ENCODE measurements around the gene C13orf42.
"Not testable (repeated sequence)": the region's sequence is repeated elsewhere in the genome, so short reads cannot be mapped to it uniquely, and the experiment has no call there.

The C13orf42 gene

DNA sequence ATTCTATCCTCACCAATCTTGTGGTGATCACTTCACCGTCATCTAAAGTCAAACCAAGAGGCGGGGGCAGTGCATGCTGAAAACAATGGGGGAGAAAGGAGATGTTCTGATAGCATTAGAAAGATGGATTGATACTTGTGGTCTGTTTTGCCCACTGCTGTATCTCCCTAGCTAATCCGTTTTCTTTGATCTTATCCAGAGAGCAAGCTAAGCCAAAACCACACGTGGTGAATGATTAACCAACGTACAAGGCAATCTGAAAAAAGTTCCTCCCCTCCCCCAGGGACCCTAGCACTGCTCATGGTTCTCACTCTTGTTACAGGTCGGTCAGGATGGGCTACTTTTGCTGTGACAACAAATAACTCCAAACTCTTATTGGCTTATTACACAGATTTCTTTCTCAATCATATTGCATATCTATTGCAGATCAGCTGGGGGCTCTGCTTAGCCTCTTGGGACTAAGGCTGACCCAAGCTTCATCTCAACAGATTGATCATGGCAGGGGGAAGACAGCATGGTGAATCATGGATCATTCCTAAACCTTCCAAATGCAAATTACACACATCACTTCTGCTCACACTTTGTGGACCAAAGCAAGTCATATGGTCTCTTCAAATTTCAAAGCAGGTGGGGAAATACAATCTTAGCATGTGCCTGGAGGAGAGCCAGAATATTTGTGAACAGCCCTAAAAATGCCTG is 11.9 kb upstream of the C13orf42 start:
- H3K4me3 ChIP-seq (ENCODE audit: low read depth, low read length): no peak overlapping the region

DNA sequence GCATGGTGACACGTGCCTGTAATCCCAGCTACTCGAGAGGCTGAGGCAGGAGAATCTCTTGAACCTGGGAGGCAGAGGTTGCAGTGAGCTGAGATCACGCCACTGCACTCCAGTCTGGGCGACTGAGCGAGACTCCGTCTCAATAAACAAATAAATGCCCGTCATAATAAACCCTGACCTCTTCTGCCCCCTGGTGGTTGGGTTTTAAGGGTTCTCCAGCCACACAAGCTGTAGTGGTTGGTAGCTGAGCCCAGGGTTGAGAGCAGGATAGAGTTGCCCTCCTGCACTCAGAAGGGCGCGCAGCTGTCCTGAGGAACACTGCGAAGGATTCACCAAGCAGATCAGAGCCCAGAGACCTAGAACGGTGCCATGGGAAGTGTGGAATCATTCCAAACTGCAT is 9.8 kb upstream of the C13orf42 start:
- H3K4me3 ChIP-seq (ENCODE audit: low read depth, low read length): not testable (repeated sequence)

DNA sequence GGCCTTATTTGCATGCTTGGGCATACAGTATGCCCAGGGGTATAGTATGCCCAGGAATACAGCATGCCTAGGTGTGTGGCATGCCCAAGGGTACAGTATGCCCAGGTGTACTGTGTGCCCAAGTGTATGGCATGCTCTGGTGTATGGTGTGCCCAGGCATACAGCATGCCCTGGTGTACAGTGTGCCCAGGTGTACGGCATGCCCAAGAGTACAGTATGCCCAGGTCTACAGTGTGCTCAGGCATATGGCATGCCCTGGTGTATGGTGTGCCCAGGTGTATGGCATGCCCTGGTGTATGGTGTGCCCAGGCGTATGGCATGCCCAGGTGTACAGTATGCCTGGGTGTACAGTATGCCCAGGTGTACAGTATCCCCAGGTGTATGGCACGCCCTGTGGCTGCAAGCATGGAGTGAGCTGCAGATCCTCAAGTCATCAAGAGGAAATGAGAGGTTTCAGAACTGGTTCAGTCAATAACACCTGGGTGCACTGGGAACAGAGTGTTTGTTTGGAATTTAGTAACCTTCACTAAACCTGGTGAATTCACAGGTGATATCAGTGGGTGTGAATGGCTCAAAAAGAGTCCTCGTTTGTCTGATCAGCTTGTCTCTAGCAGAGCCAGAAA is 7.8 kb upstream of the C13orf42 start:
- H3K4me3 ChIP-seq (ENCODE audit: low read depth, low read length): no peak overlapping the region

DNA sequence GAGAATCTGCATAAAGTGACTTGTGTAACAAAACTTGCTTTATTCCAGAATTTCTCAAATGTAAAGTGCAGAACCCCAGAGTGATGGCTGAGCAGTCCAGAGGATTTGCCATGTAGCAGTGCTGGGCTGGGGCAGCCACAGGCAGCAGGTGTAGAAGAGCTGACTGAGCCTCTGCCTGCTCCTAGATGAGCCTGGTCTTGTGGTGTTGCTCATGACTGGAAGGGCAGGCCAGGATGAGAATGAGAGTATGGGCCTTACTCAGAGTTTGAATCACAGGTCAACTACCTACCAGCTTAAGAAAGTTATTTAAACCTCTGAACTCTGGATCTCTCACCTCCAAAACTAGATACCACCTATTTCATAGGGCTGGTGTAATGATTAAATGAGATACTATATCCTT is 2.9 kb upstream of the C13orf42 start:
- H3K4me3 ChIP-seq (ENCODE audit: low read depth, low read length): no peak overlapping the region

DNA sequence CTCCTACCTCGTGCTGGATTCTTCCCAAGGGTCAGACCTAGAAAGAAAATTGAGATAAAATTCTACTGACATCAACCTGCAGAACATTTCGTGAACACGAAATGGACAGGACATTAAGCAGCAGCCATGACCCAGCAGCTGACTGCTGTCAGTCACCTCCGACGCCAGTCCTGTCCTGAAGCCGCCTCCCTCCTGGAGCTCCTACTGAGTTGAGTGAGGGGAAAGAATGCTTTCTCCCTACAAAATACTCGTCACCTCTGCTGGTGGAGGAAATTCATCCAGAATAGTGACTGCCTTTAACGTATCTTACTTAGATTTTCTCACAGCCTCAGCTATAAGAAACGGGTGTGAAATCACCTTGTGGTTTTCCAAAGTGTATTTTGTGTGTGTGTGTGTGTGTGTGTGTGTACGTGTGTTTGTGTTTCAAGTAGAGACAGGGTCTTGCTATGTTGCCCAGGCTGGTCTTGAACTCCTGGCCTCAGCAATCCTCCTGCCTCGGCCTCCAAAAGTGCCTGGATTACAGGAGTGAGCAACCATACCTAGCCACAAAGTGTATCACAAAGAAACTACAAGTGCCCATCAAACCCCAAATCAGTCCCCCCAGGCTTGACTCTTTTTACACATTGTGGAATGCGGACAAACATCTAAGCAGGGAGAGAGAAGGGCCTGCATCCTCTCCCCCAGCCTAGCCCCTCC is 2.3 kb upstream of the C13orf42 start:
- no peak overlapping the region for H3K4me3 ChIP-seq (ENCODE audit: low read depth, low read length)

DNA sequence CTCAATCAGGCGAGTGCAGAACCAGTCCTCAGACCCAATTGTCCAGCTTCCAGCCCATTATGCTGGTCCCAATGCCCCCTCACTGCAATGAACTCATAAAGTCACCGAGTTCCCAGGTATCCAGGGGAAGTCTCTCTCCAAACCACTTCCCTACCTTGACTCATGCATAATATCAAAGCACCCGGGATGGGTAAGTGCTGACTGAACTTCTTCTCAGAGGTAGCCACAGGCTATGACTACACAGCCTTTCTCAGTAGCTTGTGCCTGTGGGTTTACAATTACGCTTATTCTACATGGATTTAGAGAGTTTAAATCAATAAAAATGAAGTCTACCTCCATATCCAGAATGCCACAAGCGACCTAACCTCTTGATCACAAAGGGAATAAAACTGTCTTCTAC is 1.7 kb upstream of the C13orf42 start:
- H3K4me3 ChIP-seq (ENCODE audit: low read depth, low read length): no peak overlapping the region

DNA sequence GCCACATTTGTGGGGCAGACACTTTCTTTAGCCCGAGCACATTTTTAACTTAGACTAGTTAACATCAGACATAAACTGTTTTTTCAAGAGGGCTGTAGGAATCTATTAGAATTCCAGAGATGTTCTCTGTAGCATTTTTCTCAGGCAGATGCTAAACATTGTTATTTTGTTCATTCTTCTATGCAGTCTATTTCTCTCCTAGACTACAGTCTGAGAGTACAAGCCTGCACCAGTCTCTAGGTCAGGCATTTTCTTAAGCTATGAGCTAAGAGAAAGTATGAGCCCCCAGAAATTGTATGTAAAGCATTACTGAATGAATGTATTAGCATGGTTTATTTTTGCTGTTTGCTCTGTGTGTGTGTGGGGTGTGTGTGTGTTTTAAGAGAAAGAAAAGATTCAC is 923 bp upstream of the C13orf42 start:
- no peak overlapping the region for H3K4me3 ChIP-seq (ENCODE audit: low read depth, low read length)

DNA sequence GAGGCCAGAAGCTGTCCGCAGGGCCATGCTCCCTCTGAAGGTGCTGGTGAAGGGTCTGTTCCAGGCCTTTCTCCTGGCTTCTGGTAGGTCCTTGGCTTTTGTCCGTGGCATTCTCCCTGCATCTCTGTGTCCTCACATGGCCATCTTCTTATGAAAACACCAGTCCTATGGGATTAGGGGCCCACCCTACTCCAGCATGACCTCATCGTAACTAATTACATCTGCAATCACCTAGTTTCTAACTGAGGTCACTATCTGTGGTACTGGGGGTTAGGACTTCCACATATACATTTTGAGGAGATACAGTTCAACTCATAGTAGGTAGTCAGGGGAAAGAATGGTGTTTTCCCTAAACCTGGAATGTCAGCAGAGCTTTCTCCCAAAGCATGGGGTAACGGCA is 3.1 kb downstream of the C13orf42 start:
- no peak overlapping the region for H3K4me3 ChIP-seq (ENCODE audit: low read depth, low read length)

DNA sequence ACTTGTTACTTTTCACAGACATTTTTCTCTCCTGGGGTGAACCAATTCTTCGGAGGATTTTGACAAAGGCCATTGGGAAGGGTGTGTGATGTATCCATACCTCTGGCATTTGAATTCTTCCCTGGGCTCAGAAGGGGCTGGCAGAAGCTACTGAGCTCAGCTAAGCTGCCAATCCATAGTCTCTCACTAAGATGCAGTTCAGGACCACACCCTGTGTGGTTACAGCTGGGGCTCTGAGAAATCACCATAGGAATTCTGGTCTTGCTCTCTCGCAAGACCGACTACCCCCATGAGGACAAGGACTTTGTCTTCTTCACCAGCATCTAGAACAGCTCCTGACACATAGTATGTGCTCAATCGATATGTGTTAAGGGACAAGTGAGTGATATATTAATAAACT is 6.0 kb downstream of the C13orf42 start:
- H3K4me3 ChIP-seq (ENCODE audit: low read depth, low read length): no peak overlapping the region

DNA sequence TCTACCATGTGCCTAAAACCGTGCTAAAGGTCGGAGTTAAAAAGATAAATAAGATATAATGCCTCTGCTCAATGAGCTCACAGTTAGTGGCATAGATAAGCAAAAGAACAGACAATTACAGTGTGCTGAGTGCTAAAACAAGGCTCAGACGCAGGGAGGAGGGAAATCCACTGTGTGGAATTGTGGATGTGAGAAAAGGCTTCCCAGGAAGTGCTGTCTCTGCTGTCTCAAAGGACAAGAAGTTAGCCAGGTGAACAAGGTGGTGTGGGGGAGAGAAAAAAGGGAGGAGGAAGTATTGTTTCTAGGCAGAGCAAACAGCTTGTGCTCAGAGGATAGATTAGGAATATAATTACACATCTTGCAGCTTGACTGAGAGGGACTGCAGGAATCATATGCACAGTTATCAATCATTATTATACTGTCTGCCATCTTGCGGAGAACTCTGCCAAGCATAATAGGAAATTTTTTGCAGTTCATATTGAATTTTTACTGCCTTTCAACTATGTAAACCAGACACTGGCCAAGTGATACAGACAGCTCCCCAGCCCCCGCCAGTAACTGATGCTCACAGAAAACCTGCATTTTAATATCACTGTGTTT is 9.3 kb downstream of the C13orf42 start:
- no peak overlapping the region for H3K4me3 ChIP-seq (ENCODE audit: low read depth, low read length)

DNA sequence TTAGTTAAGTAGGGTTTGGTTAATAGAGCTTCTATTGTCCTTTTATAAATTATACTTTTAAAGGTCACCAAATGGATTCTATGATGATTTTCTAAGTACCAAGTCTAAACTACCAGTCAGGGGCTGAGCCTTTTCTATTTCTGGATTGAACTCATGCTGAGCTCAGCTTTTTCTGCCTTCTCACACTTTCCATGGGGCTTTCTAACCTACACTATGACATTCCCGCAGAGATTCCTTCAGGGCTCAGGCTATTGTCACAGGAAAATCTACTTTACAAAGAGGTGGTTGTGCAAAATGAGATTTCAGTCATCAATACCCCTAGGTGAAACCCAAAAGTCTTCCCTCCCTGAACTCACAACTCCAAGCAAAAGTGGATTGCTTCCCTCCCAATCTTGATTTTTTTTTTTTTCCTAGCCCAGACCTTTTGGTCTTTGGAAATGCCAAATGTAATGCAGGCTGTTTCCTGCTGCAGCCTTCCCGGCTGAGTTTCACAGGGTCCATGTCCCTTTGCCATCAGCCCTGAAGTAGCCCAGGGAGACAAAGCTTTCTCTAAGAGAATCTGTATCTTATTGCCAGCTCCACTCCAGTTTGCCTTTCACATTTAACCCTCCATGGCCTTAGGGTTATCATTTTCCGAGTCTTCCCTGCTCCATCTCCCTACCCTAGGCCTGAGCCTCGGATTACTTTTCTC is 13.6 kb downstream of the C13orf42 start:
- H3K4me3 ChIP-seq (ENCODE audit: low read depth, low read length): no peak overlapping the region

DNA sequence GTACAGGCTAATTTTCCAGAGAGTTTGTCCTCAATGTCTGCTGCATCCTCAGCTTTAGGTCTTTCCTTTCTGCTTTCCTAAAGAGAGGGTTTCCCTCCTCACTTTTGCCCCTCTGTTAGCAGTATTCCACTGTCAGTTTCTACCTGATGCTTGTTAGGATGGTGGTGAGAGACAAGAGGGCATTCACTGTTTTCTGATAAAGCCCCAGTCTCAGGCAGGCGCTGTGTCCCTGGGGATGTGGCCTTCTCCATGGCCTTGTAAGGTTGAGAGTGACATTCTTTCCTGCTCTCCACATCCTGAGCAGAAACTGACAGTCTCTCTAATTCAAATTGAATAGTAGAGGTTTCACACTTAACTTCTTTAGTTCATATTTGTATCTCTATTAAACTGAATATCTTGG is 14.9 kb downstream of the C13orf42 start:
- no peak overlapping the region for H3K4me3 ChIP-seq (ENCODE audit: low read depth, low read length)

DNA sequence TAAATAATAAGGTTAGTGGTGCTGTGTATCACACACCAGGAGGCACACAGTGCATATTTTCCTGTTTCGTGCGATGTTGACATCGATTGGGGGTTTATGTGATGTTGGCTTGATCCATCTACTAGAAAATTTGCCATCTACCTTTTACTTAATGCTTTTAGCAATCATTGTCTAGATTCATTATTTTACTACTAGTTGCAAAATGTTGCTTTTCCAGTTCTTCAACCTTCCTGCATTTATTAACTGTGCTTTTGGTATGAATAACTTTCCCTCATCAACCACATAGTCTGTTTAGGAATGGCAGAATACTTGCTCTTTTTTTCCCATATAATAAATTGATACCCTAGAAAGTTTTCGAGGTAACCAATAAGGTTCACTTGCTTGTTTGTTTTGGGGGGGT is 17.5 kb downstream of the C13orf42 start:
- no peak overlapping the region for H3K4me3 ChIP-seq (ENCODE audit: low read depth, low read length)

DNA sequence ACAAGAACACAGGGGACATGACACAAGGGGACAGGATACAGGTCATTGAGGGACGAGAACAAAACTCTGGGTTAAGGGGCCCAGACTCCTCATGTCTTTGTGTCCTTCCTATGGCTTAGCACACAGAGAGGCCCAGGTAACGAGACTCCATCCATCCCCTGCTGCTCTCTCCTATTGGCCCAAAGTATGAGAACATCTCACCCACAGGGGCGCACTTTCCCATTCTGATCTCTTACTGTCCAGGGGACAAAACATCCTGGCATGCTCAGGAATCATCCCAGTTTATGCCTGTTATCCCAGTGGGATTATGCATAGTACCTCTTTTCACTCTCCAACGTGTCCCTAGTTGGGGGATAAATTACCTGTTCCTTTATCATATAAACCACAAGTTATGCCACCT is 19.2 kb downstream of the C13orf42 start:
- H3K4me3 ChIP-seq (ENCODE audit: low read depth, low read length): no peak overlapping the region

DNA sequence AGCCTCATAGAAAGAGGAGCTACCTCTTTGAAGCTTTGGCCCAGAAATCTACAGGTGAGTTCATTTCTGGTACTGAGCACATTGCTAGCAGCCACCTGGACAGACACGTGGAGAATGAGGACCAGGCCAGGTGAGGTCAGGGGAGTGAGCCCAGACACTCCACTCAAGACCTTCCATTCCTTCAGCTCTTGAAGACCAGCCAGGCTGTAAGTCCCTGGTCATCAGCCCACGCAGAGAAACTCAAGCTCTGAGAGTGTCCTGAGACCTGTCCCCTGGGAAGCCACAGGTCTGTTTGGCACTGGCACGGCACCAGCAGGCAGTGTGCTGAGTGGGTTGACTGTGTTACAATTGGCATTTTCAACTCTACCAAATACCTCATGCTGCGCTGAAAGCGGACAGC is 27.4 kb downstream of the C13orf42 start:
- H3K4me3 ChIP-seq (ENCODE audit: low read depth, low read length): no peak overlapping the region

DNA sequence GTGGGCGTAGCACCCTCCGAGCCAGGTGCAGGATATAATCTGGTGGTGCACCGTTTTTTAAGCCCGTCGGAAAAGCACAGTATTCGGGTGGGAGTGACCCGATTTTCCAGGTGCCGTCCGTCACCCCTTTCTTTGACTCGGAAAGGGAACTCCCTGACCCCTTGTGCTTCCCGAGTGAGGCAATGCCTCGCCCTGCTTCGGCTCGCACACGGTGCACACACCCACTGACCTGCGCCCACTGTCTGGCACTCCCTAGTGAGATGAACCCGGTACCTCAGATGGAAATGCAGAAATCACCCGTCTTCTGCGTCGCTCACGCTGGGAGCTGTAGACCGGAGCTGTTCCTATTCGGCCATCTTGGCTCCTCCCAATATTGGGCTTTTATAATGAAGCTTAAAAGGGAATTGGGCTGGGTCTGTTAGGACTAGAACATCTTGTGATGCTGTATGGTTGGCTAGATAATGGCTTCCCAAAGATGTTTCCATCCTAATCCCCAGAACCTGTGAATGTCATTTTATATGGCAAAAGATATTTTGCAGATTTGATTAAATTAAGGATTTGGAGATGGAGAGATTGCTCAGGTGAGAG is 30.5 kb downstream of the C13orf42 start:
- not testable (repeated sequence) for H3K4me3 ChIP-seq (ENCODE audit: low read depth, low read length)

DNA sequence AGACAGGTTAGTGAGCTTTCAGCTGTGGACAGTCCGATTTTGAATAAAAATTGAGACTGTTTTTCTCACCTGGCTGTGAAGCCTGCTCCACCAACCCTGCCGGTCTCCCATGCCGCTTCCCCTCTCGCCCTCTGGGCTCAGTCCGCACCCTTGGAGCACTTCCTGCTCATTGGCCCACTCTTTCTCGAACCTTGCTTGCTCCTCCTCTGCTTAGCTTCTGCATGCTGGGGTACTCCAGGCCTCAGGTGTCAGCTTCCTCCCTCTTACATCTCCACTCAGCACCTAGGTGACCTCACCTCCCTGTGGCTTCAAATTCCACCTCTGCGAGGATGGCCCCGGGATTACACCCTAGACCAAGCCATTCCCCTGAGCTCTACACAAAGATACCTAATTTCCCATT is 39.6 kb downstream of the C13orf42 start:
- H3K4me3 ChIP-seq (ENCODE audit: low read depth, low read length): no peak overlapping the region

DNA sequence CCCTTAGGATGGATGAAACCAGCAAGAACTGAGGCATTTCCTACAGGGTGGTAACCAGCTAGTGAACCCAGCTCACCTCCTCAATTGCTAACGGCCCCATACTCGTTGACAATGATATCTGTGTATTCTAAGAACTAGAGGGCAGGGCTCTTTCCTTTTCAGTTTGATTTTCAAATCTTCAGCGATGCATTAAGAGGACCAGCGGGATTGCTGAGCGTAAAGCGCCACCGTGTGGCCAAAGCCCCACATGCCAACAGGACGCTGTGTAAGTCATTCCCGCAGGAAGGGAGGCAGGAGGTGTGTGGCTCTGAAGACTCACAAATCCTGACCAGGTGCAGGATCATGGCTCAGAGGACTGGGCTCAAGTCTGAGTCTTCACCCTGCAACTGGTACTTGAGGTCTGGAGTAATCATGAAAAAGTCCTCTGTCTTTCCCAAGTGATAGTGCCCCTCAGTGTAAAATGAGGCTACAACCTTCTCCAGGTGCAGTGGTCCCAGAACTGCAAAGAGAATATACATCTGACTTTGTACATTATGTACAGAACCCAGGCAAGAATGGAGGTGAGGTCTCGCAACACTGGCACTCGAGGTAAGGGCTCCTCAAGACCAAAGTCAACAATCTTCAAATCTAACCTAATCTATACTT is 40.9 kb downstream of the C13orf42 start:
- H3K4me3 ChIP-seq (ENCODE audit: low read depth, low read length): no peak overlapping the region

DNA sequence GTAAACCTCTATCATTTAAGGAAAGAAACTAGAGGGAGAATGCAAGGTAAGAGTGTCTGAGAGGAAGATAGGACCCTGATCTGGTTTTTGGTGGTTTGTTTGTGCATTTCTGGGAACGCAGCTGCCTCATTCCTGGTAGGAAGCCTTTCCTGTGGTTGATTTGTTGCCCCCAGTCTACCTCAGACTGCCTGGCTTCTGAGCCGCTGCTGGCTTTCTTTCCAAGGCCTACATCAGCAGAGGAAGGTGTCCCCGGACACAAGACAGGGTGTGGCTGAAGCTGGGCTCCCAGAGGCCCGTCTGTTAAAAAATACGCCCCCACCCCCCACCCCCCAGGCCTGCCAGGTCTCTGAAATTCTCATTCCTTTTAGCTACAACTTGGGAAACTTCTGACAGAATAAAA is 42.6 kb downstream of the C13orf42 start:
- H3K4me3 ChIP-seq (ENCODE audit: low read depth, low read length): no peak overlapping the region

DNA sequence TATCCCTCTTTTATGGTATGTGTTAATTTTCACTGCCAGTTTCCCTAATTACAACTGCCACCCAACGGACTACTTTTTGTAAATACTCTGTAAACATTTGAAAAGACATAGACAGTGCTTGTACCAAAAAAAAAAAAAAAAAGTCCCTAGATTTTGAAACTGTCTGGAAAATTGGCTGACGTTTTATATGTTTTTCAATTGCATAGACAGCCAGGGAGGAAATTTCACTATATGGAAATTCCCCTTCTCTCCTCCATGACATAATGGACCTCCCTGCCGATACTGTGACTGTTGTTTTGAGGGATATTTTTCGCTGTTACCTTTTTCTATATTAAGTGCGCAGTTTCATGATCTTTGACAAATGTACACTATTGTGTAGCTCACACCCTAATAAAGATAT is 43.4 kb downstream of the C13orf42 start:
- no peak overlapping the region for H3K4me3 ChIP-seq (ENCODE audit: low read depth, low read length)

Measured in iPS-11a (cell line).